Activated naive CD4-positive, alpha-beta T cell (primary cell): ENCODE results near the gene CHIT1.

Source experiments
- DNase-seq, 4 experiments: peaks; one replicate each; lab custom pipeline; 2025; lab: John Stamatoyannopoulos, UW

The CHIT1 gene

DNA sequence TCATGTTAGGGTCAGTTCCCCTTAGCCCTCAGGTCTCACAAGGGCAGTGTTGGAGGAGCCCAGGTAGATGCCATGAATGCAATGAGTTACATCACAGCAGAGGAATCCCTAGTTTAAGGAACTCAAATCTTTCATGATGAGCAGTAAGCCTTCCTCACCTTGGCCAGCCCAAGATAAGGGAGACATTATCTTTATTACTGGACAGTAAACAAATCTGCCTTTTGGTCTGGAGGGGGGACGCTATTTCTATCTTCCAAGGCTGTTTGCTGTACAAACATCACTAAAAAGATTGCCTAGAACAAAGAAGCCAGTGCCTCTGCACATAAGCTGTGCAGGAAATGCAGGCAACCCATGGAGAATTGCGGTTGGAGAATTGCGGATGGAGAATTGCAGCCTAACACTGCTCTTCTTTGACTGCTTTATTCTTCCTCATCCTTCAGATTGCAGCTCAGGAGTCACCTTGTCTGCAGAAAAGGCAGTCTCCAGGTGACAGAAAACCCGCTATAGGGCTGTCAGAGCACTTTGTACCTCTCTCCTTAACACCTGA is 40.7 kb downstream of the CHIT1 start:
- no peak for DNase-seq

DNA sequence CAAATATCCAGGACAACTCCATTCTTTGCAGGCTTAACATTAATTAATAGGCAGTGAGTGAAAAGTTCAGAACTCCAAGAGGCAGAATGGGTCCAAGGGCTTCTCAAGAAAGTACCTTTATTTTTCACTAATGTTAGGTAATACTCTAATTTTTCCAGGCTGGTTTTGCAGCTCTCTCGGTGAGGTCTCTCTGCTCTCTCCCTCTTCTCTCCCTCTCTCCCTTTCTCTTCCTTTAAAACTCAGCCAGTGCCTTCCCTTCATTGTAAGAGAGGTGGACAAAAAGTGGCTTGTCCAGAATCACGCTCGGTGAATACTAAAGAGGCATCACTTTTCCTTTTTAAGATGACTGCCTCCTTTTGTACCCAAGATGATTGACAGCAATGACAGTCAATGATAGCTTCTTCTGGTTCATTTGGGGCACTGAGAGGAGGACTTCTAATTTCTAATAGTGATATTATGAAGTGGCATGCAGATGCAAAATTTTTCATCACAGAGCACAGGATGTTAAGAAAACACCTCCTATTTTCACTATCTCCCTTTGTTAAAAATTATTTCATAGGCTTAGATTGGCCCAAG is 41.7 kb downstream of the CHIT1 start:
- DNase-seq: no peak

DNA sequence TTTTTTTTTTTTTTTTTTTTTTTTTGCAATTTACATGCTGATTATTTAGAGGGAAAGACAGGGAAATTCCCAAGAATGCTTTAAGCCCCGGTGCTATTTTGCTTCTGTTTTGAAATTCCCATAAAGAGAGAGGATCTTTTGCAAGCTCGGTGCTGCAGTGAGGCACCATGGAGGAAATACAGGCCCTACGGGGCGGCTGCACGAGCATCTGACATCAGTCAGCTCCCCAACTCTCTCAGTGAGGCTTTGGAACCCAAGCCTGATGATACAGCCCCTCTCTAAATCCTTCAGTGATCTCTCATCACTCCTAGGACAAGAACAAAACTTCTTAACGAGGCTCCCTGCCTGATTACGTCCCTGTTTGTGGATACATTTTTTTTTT is 42.2 kb downstream of the CHIT1 start:
- DNase-seq: no peak

DNA sequence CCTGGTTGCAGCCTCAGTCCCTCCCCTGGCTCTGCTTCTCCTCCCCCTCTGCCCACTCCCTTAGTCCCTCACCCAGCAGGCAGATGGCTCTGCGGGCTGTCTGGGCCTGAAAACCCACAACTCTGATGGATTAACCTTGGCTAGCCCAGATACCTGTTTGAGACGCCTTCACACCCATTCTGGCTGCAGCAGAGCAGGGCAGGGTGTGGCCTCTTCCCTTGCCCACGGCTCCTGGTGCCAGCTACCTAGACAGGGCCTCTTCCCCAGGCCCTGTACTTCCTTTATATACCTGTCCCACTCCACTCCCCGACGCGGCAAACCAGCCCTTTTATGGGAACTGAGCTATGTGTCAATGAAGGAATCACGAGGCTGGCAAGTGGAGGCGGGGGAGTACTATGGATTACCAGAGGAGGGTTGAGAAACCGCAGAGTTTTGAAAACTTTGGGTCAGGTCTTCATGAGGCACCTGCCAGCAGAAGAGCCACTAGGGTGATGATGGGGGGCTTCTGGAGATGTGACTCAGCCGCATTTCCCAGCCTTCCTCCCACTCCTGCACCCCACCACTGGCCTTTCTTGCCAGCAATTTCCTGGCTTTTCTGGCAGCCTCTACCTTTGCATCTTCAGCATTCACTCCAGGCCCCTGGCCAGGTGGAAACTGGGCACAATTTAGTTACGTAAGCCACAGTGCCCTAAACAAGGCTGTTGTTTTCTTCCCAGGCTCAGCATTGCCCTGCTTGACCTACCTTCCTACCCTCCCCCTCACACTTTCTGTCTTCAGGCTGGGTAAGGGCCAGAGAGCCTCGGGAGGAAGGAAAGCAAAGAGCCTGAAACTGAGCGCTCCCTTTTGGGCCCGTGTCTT is 42.8 kb downstream of the CHIT1 start, which contains the start of gene CHI3L1:
TSS of gene CHI3L1 (minus strand) at position 259 of the 858 bp plus-strand sequence. CDS start at position 178, 81 bp downstream.
- no peak for DNase-seq

DNA sequence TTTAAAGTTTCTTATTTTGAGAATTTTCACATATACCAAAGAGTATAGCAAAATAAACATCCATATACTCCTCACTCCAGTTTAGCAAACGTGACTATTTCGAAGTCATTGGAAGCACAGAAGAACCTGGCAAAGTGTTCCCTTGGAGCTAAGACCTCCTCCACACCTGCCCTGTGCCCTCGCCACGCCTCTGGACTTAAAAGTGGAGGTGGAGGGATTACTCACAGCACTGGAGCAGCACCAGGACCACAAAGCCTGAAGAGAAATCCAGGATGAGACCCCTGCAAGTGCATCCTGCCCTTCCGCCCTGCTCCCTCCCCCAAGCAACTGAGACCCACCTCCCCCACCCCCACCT is 43.4 kb downstream of the CHIT1 start:
- no peak for DNase-seq

DNA sequence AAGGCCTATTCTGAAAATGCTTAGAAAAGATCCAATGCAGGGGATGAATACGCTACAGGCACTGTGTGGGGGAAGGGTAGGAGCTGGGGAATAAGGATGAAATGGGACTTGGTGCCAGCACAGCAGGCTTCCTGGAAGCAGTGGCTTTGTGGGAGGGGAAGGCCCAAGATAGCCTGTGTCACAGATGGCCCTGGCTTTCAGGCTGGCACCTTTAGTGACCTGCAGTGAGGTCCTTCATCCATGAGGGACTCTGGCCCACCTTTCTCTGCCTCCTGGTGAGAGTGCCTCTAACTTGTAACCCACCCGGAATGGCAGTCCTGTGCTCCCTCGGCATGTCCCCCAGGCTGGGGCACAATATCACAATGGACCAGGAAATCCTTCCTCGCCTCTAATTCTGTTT is 43.9 kb downstream of the CHIT1 start:
- DNase-seq: no peak

DNA sequence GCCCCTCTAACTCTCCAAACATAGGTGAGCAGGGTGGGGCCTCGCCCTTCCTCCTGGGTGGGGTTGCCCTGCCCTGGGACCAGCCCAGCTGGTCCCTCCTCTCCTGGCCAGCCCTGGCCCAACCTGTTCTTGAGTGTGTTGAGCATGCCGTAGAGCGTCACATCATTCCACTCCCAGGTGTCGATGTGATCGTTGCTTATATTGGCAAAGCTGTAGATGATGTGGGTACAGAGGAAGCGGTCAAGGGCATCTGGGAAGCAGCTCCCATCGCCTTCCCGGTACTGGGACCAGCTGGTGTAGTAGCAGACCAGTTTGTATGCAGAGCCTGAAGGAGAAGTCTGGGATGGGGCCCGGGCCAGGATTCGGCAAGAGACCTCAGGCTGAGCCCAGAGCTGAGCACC is 44.4 kb downstream of the CHIT1 start:
- no peak for DNase-seq

DNA sequence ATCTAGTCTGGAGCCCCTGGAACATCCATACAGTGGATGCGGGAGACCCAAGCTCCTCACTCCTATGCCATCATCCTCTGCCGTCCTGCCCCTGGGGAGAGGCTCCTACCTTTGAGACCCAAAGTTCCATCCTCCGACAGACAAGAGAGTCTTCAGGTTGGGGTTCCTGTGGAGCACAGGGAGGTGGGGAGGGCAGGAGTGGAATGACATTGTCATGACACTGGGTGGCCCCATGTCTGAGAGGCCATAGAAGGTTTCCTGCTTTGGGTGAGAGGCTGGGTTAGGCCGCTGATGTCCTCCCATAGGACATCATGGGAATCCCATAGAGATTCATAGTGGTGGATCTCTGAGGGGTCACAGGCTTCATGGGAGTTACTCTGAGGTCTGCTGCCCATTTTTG is 45.0 kb downstream of the CHIT1 start:
- no peak for DNase-seq

DNA sequence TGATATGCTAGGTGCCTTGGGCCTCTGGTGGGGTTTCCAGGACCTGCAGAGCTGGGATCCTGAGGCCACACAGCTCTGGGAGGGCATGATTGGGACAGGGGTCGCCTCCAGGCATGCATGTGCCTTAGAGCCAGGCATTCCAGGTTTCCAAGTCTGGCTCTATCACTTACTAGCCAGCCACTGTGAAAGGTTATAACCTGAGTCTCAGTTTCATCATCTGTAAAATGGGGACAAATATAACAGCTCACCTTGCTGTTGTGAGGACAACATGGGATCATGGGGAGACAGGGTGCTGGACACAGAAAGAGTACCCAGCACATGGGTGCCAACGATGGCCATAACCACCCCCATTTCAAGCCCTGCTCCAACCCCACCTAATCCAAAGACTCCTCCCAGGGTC is 45.6 kb downstream of the CHIT1 start:
- DNase-seq: no peak

DNA sequence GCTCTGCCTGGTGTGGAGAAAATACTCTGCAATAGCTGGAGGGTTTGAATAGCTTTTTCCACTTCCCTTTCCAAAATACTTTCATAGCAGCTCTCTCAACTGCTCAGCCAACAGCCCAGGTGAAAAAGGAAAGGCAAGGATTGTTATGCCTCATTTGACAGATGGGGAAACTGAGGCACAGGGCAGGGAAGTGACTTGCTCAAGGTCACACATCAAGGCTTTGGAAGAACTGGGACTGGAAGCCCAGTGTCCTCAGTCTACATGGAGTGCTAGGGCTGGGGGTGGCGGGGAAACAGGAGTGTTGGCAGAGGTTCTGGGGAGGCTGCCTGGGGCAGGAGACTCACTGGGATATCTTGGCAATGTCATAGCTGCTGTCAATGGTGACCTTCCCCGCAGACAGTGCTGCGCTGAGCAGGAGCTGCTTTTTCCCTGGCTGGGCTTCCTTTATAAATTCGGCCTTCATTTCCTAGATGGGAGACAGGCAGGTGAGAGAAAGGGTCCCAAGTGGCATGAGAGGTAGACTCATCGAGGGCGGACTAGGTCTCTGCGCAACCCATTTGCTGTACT is 47.0 kb downstream of the CHIT1 start:
- no peak for DNase-seq

DNA sequence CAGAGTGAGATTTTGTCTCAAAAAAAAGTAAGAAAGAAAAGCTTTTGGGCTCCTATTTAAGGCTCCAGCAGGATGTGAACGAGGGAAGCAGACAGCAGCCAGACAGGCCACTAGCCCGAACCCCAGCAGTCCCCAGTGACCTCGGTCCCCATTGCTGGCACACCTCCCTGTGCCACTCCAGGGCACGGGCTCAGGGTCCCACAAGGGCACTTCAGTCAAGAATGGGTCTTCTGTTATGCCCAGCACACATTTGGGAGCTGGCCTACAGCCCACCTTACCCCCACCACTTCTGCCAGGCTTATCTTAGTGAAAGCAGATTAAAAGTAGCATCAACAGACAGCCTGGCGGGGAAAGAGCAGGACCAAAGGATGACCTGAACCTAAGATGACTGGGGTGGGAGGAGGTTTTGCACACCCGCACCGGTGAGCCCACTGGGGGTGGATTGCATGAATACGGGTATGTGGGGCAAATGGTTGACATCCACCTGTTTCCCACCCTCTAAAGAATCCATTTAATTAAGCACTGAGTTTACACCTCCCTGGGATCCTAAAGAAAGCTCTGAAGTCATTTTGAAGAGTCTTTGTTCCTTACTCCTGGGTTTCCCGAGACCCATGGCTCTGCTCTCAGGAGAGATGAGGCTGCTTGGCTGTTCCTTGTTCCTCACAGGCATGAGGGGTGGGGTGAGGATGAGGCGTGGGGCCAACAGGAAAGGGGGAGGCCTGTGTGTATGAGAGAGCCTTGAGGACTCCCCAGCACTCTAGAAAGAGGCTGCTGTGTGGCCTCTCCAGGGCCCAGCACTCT is 47.7 kb downstream of the CHIT1 start:
- no peak for DNase-seq

DNA sequence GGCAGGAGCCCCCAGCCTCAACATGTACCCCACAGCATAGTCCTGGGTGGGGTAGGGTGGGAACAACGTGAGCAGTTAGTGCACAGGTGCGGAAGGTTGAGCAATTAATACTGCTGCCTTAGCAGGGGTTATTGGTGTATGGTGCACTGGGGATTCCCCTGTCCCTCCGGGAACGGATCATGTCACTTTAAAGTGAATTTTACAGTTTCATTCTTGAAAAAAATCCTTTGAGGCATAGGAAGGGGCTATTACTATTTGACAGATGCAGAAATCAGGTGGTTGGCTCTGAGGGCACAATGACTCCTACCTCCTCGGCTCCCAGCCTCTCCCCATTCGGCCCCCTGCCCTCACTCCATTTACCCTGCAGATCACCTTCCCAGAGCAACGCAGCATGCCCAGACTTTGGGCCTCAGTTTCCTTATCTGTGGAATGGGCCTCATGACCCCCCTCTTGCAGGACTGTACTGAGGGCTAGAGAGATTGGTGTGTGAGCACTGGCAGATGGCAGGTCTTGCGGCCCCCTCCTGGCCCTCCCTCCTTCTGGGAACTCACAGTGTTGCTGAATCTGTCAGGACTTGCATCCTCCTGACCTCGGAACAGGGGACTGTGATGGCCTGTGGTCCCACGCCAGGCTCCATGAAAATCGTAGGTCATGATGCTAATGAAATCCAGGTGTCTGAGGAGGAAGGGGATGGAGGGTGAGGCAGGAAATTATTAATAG is 48.7 kb downstream of the CHIT1 start:
- DNase-seq: no peak

DNA sequence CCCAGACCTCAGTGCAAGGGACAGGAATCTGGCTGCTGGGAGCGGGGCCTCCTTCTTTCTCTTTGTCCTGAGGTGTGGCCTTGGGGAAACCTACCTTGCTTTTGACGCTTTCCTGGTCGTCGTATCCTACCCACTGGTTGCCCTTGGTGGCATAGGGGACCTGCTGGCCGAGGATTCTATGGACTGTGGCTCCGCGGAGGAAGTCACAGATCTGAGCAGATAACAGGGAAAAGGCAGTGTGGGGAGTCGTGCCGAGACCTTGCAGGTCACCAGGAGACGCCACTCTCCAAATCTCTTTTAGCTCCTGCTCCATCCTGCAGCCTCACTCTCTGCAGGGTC is 49.8 kb downstream of the CHIT1 start:
- DNase-seq: no peak

DNA sequence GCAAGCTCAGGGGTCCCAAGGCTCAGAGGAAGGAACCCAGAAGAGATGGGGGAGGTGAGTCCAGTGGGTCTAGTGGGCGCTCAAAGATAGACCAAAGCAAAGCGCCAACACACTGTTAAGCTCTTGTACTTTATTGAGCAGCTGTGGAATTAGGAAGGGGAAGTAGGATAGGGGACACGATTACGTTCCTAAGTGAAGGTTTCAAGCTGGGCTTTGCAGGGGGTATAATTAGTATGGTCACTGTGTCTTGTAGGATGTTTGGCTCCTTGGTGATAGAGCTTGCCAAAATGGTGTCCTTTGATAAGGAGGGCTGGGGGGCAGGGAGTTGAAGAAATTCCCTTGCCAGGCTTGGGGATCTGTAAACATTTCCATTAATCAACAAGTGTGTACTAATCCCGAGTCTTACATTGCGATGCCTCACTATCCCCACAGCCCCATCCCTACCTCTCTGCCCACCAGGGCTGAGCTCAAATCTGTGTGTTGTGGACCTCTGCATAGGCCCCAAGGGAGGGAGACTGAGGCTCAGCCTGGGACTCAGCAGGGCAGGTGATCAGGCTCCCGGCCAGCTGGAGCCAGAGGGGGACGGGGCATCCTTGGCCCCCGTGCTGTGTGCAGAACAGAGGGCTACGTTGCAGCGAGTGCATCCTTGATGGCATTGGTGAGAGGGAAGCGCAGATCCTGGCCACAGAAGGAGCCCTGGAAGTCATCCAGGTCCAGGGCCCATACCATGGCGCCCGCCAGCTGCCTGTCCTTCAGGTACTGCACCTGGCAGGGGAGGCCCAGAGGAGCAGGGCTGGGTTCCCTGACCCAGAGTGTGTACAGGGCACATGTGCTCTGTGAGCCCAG is 50.4 kb downstream of the CHIT1 start:
- no peak for DNase-seq

DNA sequence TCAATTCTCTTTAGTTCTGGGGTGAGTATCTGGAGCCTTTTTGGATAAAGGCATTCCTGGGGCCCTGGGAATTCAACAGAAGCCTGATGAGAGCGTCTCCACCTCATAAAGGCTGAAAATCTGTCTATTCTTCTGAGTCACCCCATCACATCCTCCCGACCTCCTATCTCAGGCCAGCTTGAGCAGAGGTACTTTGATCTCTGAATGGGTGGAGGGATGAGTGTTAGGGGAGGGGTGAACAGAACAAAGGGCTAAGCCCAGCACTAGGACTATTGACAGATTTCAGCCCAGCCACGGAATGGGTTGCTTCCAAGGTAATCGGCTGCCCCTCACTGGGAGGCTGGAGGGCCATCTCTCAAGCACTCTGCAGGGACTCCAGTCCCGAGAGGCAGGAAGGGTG is 51.4 kb downstream of the CHIT1 start:
- DNase-seq: no peak

DNA sequence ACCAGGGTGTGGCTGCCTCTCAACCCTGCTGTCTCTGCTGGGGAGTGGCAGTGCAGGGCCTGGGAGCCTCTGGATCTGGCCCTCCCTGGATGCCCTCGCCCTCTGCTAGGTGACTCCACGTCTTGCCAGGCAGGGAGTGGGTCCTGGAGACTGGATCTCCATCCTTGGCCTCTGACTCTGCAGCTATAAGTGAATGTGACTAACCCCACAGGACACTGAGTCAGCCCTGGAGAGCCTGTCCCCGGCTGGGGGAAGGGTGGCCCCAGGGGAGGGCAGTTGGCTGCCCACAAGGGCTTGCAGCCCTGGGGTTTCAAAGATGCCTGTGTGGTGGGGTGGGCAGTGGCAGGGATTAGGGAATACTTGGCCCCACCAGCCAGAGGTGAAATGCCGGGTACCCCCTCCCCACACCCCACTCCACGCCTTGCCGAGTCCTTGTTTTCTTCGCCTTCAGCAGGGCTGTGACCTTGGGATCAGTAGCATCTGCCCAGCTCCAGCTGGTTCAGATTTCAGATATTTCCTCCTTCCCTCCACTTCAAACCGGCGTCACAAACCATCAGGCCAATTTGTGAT is 51.9 kb downstream of the CHIT1 start:
- DNase-seq: no peak

DNA sequence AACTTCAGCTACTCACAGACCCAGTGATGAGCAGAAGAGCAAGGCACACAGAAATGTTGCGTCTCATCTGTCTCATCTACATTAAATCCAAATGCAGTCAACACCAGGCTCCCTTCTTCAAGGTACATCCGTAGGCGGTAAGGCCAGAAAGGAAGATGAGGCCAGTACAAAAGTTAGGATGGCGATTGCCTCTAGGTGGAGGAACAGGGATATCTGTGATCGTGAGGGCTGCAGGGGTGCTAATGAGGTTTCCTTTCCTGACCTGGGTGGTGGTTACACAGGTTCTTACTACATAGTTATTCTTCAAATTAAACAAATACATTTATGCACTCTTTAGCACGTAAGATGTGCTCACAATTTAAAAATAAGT is 52.5 kb downstream of the CHIT1 start:
- DNase-seq: no peak

DNA sequence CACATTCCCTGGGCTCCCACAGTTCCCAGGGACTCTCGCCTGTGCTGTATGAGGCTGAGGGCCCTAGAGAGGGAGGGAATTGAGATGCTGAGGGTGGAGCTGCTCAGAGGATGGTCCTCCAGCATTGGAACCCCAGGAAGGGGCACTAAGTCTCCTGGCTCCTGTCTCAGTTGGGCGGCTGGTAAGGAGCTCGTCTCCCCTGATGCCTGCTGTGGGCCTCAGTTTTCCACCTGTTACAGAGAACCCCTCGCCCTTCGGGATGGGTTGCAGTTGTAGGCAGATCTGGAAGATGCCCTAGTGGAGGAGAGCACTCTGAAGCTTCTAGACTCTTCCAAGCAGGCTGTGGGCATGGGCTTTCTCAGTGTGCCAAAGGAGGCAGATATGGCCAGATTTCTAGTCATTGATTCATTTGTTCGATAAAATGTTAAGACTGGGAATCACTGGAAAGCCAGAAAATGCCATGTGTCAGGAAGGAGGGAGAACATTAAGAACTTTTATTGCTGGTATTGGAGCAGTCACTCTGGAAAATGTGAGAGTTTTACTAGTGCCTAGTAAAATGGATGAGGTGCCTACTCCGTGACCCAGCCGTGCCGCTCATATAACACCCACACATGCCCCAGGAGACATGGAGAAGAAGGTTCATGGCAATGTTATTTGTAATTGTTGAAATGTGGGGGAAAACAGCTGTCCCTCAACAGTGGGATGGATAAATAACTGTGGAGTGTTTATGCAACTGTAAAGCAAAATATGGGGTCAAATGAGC is 53.0 kb downstream of the CHIT1 start:
- DNase-seq: no peak

DNA sequence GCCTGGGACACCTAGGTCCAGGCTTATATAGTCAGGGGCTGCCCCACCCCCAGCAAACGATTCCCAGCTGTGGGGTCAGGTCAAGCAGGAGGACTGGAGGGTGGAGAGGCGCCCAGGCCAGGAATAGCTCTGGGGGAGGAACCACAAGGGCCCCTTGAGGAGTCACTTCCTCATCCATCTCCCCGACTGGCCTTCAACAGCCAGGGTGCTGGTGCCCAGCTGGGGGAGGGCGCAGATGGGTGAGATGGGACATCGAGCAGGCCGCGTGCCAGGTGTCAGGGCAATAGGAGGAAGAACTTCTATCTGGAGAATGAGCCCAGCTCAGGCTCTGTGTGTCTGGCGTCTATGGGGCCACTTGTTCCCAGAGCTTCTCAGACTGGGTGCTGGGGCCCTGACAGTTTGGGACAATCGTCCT is 53.6 kb downstream of the CHIT1 start:
- DNase-seq: no peak
